H9 (cell line): Measurements from ENCODE around the gene ATP6V0E1. TPM values are rescaled to one million over a fixed set of nuclear protein-coding genes. Genes with fewer than 3 reads are reported as not detected.

Experiments
- DNase-seq: peaks from one replicate; pipeline ENCODE4 v3.0.0-alpha.2; 2017
- H2AFZ ChIP-seq: one replicate; pipeline ENCODE4 v1.6.1; 2013; ENCODE audit warnings: mild to moderate bottlenecking, low read length, control low read depth, moderate library complexity
- H2AK5ac ChIP-seq: 2 replicates; pipeline ENCODE4 v1.6.1; 2013; ENCODE audit warnings: low read length, control low read depth, mixed read lengths; ENCODE audit not compliant: insufficient read length
- H2BK120ac ChIP-seq: one replicate; pipeline ENCODE4 v1.6.1; 2013; ENCODE audit warnings: low read depth, mild to moderate bottlenecking, low read length, control low read depth, inconsistent platforms; ENCODE audit not compliant: poor library complexity, severe bottlenecking
- H2BK12ac ChIP-seq: 2 replicates; pipeline ENCODE4 v1.6.1; 2013; ENCODE audit warnings: low read length, control low read depth, mixed read lengths, low read depth; ENCODE audit not compliant: insufficient read length
- H2BK15ac ChIP-seq: 2 replicates; pipeline ENCODE4 v1.6.1; 2013; ENCODE audit warnings: low read depth, low read length, control low read depth
- H2BK20ac ChIP-seq: one replicate; pipeline ENCODE4 v1.6.1; 2013; ENCODE audit warnings: low read depth, mild to moderate bottlenecking, low read length, control low read depth, inconsistent platforms; ENCODE audit not compliant: poor library complexity, severe bottlenecking
- H2BK5ac ChIP-seq: 2 replicates; pipeline ENCODE4 v1.6.1; 2013; ENCODE audit warnings: low read length, control low read depth, mixed read lengths; ENCODE audit not compliant: insufficient read length
- H3K14ac ChIP-seq: 2 replicates; pipeline ENCODE4 v1.6.1; 2013; ENCODE audit warnings: low read length, control low read depth; ENCODE audit not compliant: insufficient read depth
- H3K18ac ChIP-seq: 2 replicates; pipeline ENCODE4 v1.6.1; 2013; ENCODE audit warnings: low read depth, mild to moderate bottlenecking, mixed read lengths, low read length, control low read depth; ENCODE audit not compliant: insufficient read length
- H3K23ac ChIP-seq: 2 replicates; pipeline ENCODE4 v1.6.1; 2013; ENCODE audit warnings: low read length, control low read depth, mixed read lengths, low read depth; ENCODE audit not compliant: insufficient read length
- H3K23me2 ChIP-seq: 2 replicates; pipeline ENCODE4 v1.6.1; 2013; ENCODE audit warnings: low read depth, mild to moderate bottlenecking, mixed read lengths, low read length, control low read depth; ENCODE audit not compliant: insufficient read length, poor library complexity, severe bottlenecking
- H3K27ac ChIP-seq: 2 replicates; pipeline ENCODE4 v1.5.1; 2013; ENCODE audit warnings: low read length, control low read depth, mixed read lengths, low read depth; ENCODE audit not compliant: insufficient read length
- H3K27me3 ChIP-seq: 2 replicates; pipeline ENCODE4 v1.6.1; 2013; ENCODE audit warnings: low read length, control low read depth, inconsistent platforms; ENCODE audit not compliant: insufficient read depth
- H3K4ac ChIP-seq: 2 replicates; pipeline ENCODE4 v1.6.1; 2013; ENCODE audit warnings: low read depth, mild to moderate bottlenecking, control low read depth, inconsistent platforms, low read length, moderate library complexity
- H3K4me1 ChIP-seq: 2 replicates; pipeline ENCODE4 v1.6.1; 2013; ENCODE audit warnings: low read length, control low read depth, inconsistent platforms; ENCODE audit not compliant: insufficient read depth
- H3K4me2 ChIP-seq: 2 replicates; pipeline ENCODE4 v1.6.1; 2013; ENCODE audit warnings: low read length, control low read depth, mixed read lengths; ENCODE audit not compliant: insufficient read length, insufficient read depth
- H3K56ac ChIP-seq: 2 replicates; pipeline ENCODE4 v1.6.1; 2013; ENCODE audit warnings: low read depth, mild to moderate bottlenecking, mixed read lengths, low read length, control low read depth; ENCODE audit not compliant: insufficient read length
- H3K79me1 ChIP-seq: 2 replicates; pipeline ENCODE4 v1.6.1; 2013; ENCODE audit warnings: low read depth, mild to moderate bottlenecking, moderate library complexity, low read length, control low read depth, inconsistent platforms; ENCODE audit not compliant: insufficient read depth, poor library complexity, severe bottlenecking
- H3K79me2 ChIP-seq: 2 replicates; pipeline ENCODE4 v1.6.1; 2013; ENCODE audit warnings: low read length, control low read depth, inconsistent platforms; ENCODE audit not compliant: insufficient read depth
- H3K9ac ChIP-seq: 2 replicates; pipeline ENCODE4 v1.6.1; 2013; ENCODE audit warnings: low read length, control low read depth, mixed read lengths; ENCODE audit not compliant: insufficient read length; ENCODE audit errors: extremely low read depth
- H3K9me3 ChIP-seq: one replicate; pipeline ENCODE4 v1.6.1; 2013; ENCODE audit warnings: low read depth, low read length, inconsistent platforms; ENCODE audit not compliant: control insufficient read depth
- H3T11ph ChIP-seq: one replicate; pipeline ENCODE4 v1.6.1; 2013; ENCODE audit warnings: mild to moderate bottlenecking, low read length, control low read depth, inconsistent platforms
- H4K20me1 ChIP-seq: one replicate; pipeline ENCODE4 v1.6.1; 2013; ENCODE audit not compliant: control insufficient read depth, insufficient read length, insufficient read depth
- H4K5ac ChIP-seq: 2 replicates; pipeline ENCODE4 v1.6.1; 2013; ENCODE audit warnings: low read depth, mild to moderate bottlenecking, mixed read lengths, low read length, control low read depth; ENCODE audit not compliant: insufficient read length
- H4K8ac ChIP-seq: replicated peaks from 2 replicates; pipeline ENCODE4 v1.6.1; 2013; ENCODE audit warnings: low read length, control low read depth, mixed read lengths, low read depth; ENCODE audit not compliant: insufficient read length
- H4K91ac ChIP-seq: 2 replicates; pipeline ENCODE4 v1.6.1; 2013; ENCODE audit warnings: low read depth, mild to moderate bottlenecking, moderate library complexity, mixed read lengths, low read length, control low read depth; ENCODE audit not compliant: insufficient read length
- H3K27ac Mint-ChIP-seq, 3 experiments: 2 replicates in 2 of 3; 3 replicates in 1 of 3; pipeline ENCODE4 v1.8.0; 2020 to 2021; ENCODE audit warnings: mixed read lengths in 3 of 3, mild to moderate bottlenecking in 1 of 3, moderate library complexity in 1 of 3
- H3K27me3 Mint-ChIP-seq: 2 replicates; pipeline ENCODE4 v1.8.0; 2021; ENCODE audit warnings: low read depth, mild to moderate bottlenecking, moderate library complexity, mixed read lengths
- H3K36me3 Mint-ChIP-seq, 3 experiments: 2 replicates in 2 of 3; 3 replicates in 1 of 3; pipeline ENCODE4 v1.8.0; 2020 to 2021; ENCODE audit warnings: low read depth in 3 of 3, mixed read lengths in 3 of 3; ENCODE audit not compliant: insufficient read depth in 1 of 3
- H3K4me1 Mint-ChIP-seq, 2 experiments: 2 replicates each; pipeline ENCODE4 v1.8.0; 2020; ENCODE audit warnings: mixed read lengths in 2 of 2
- H3K4me3 Mint-ChIP-seq, 2 experiments: 2 replicates in 1 of 2; 3 replicates in 1 of 2; pipeline ENCODE4 v1.8.0; 2020 to 2021; ENCODE audit warnings: mild to moderate bottlenecking in 2 of 2, mixed read lengths in 2 of 2, moderate library complexity in 1 of 2
- H3K9me3 Mint-ChIP-seq, 2 experiments: 2 replicates in 1 of 2; 3 replicates in 1 of 2; pipeline ENCODE4 v1.8.0; 2020; ENCODE audit warnings: mild to moderate bottlenecking in 2 of 2, mixed read lengths in 2 of 2, moderate library complexity in 1 of 2
- WGBS: extraction: QIAGEN DNeasy Blood & Tissue Kit; methylation state at CpG from one replicate; pipeline ENCODE4 v1.1.7; 2013; ENCODE audit warnings: missing lambda C conversion rate, low lambda C conversion rate, mixed read lengths; ENCODE audit not compliant: insufficient read length; ENCODE audit errors: extremely low coverage; 5-methylcytosine and 5-hydroxymethylcytosine counted together
- total RNA-seq: library from RNA; stranded (reverse); gene quantifications from 2 replicates; pipeline ENCODE4 v1.2.1, GENCODE V29; 2021
- TF ChIP-seq, protein P1 (sequence below): fragments of 200-600 bp; sonication (generic); conservative IDR thresholded peaks from 3 replicates; pipeline ENCODE4 v1.8.0; 2021; ENCODE audit warnings: antibody characterized with exemption, mild to moderate bottlenecking

The ATP6V0E1 gene
- total RNA-seq, 1 experiment from 2014 or later = 101 TPM

- Histone ChIP-seq H3K14ac (no peak overlapping the region), H3K4me2 (no peak overlapping the region), H2BK12ac (no peak overlapping the region), H4K8ac (no peak overlapping the region), H2BK120ac (no peak overlapping the region), H2BK5ac (no peak overlapping the region), H3K18ac (no peak overlapping the region), H4K91ac (no peak overlapping the region), H3K79me2 (peaks cover 8% of the 10 kb centered on the region; the same call in 1 of the 2 replicates), H2BK15ac (no peak overlapping the region), H3K4ac (no peak overlapping the region), H3K4me1 (no peaks in the 10 kb centered on the region), H3K23ac (no peak overlapping the region), H3K23me2 (peaks cover 9% of the 10 kb centered on the region), H3K79me1 (peaks cover 8% of the 10 kb centered on the region), H4K5ac (no peak overlapping the region), H2AFZ (no peak overlapping the region), H3K9ac (no peak overlapping the region), H3K27me3 (no peaks in the 10 kb centered on the region), H3K56ac (no peak overlapping the region), H2BK20ac (no peak overlapping the region), H4K20me1 (no peaks in the 10 kb centered on the region), H2AK5ac (no peak overlapping the region), H3K27ac (no peak overlapping the region), H3K9me3 (no peaks in the 10 kb centered on the region), H3T11ph (no peak overlapping the region)
- H3K27me3 Mint-ChIP-seq = no peaks in the 10 kb centered on the region
- no peaks in the 10 kb centered on the region for H3K9me3 Mint-ChIP-seq
- WGBS = no CpG with 5 or more reads among the region's 3 CpGs
- no peak overlapping the region for H3K4me3 Mint-ChIP-seq
- no peak for DNase-seq
- H3K4me1 Mint-ChIP-seq = peaks cover 9% of the 10 kb centered on the region in 2 experiments
- H3K27ac Mint-ChIP-seq = no peak overlapping the region
- TF ChIP-seq, protein P1, sequence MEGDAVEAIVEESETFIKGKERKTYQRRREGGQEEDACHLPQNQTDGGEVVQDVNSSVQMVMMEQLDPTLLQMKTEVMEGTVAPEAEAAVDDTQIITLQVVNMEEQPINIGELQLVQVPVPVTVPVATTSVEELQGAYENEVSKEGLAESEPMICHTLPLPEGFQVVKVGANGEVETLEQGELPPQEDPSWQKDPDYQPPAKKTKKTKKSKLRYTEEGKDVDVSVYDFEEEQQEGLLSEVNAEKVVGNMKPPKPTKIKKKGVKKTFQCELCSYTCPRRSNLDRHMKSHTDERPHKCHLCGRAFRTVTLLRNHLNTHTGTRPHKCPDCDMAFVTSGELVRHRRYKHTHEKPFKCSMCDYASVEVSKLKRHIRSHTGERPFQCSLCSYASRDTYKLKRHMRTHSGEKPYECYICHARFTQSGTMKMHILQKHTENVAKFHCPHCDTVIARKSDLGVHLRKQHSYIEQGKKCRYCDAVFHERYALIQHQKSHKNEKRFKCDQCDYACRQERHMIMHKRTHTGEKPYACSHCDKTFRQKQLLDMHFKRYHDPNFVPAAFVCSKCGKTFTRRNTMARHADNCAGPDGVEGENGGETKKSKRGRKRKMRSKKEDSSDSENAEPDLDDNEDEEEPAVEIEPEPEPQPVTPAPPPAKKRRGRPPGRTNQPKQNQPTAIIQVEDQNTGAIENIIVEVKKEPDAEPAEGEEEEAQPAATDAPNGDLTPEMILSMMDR = no peak
- peaks cover 9 to 29% (median 24%) of the 10 kb centered on the region in 3 experiments; a peak in 6 of 7 replicates for H3K36me3 Mint-ChIP-seq
These were observed 4.7 kb downstream of the ATP6V0E1 start for GRCh38 chr5:172988276-172988675.
